Right forelimb (tissue), 1 donor: Measurements from ENCODE around the gene ZFP36.

ENCODE experiments used
- DNase-seq: peaks from one replicate; pipeline ENCODE4 v3.0.0-alpha.2; 2018

ZFP36 gene

GRCh38 chr19:39423258-39424086 lies 16.8 kb downstream of the ZFP36 start:
- DNase-seq: no peak

- DNase-seq: no peak
Measured at GRCh38 chr19:39424934-39425333, 18.3 kb downstream of the ZFP36 start.

- DNase-seq: no peak
Measured at GRCh38 chr19:39425744-39426143, 19.1 kb downstream of the ZFP36 start.

GRCh38 chr19:39426170-39426569 lies 19.5 kb downstream of the ZFP36 start:
- no peak for DNase-seq

- no peak for DNase-seq
Measured at GRCh38 chr19:39427707-39428106, 21.1 kb downstream of the ZFP36 start.

- peak; percentile 91 for DNase-seq
Measured at GRCh38 chr19:39428283-39429112, 21.9 kb downstream of the ZFP36 start.

- DNase-seq: no peak
Measured at GRCh38 chr19:39430675-39431593, 24.3 kb downstream of the ZFP36 start.

GRCh38 chr19:39432677-39433025 lies 26.0 kb downstream of the ZFP36 start:
- no peak for DNase-seq

GRCh38 chr19:39433480-39434079 lies 26.9 kb downstream of the ZFP36 start:
- DNase-seq: no peak

- no peak for DNase-seq
Measured at GRCh38 chr19:39434123-39435076, 27.8 kb downstream of the ZFP36 start.

GRCh38 chr19:39435499-39436349 lies 29.1 kb downstream of the ZFP36 start, which contains the start of gene RPS16:
TSS of gene RPS16 (minus strand) at chr19:39435949. CDS start at chr19:39435895, 54 bp downstream.
- peak; percentile 98 for DNase-seq

GRCh38 chr19:39436350-39436716 lies 29.7 kb downstream of the ZFP36 start:
- DNase-seq: no peak

- DNase-seq: no peak
Measured at GRCh38 chr19:39438270-39438934, 31.8 kb downstream of the ZFP36 start.

GRCh38 chr19:39444598-39445195 lies 38.0 kb downstream of the ZFP36 start:
- DNase-seq: no peak

GRCh38 chr19:39445196-39446111 lies 38.8 kb downstream of the ZFP36 start, which contains the start of gene SUPT5H:
TSS of gene SUPT5H (plus strand) at chr19:39445582. CDS start at chr19:39445891, 309 bp downstream.
- DNase-seq: peak; percentile 97

GRCh38 chr19:39446365-39447084 lies 39.9 kb downstream of the ZFP36 start:
- DNase-seq: no peak

- no peak for DNase-seq
Measured at GRCh38 chr19:39448271-39448670, 41.6 kb downstream of the ZFP36 start.
